Kidney epithelial cell (primary cell): ENCODE data around the gene KIAA0825. TPM values are rescaled to one million over a fixed set of nuclear protein-coding genes. Genes with fewer than 3 reads are reported as not detected.

ENCODE experiments used
- DNase-seq: peaks from one replicate; pipeline ENCODE4 v3.0.0-alpha.2; 2010; ENCODE audit warnings: low read depth
- H3K27me3 ChIP-seq: 2 replicates; pipeline ENCODE4 v1.6.0; 2011; ENCODE audit warnings: low read length; ENCODE audit not compliant: control insufficient read depth, insufficient read depth
- H3K36me3 ChIP-seq: 2 replicates; pipeline ENCODE4 v1.5.1; 2011; ENCODE audit warnings: low read length; ENCODE audit not compliant: control insufficient read depth, insufficient read depth
- H3K4me3 ChIP-seq: 2 replicates; pipeline ENCODE4 v1.5.1; 2011; ENCODE audit warnings: low read depth, mild to moderate bottlenecking, control low read depth, low read length
- CTCF ChIP-seq: IDR thresholded peaks from 2 replicates; pipeline ENCODE4 v1.5.1; 2011; ENCODE audit warnings: mild to moderate bottlenecking, moderate library complexity, low read length, control low read depth, inconsistent platforms; ENCODE audit not compliant: insufficient read depth, poor library complexity, severe bottlenecking
- total RNA-seq: library from RNA; depleted of rRNA; stranded (reverse); fragments of >200 nt; gene quantifications from 2 replicates; pipeline ENCODE4 v1.2.3, GENCODE V29; 2015

Gene KIAA0825
- total RNA-seq, 1 donor from 2014 or later: 2.7 TPM

- TF ChIP-seq CTCF: no peak
- Histone ChIP-seq H3K4me3 (no peak overlapping the region), H3K36me3 (no peaks in the 10 kb centered on the region), H3K27me3 (no peaks in the 10 kb centered on the region)
- DNase-seq: no peak
Measured at GRCh38 chr5:94209272-94209671, 409.1 kb downstream of the KIAA0825 start.

GRCh38 chr5:94199566-94199965 is 418.8 kb downstream of the KIAA0825 start:
- DNase-seq: no peak
- no peaks in the 10 kb centered on the region for H3K36me3 ChIP-seq
- H3K4me3 ChIP-seq: no peak overlapping the region
- no peaks in the 10 kb centered on the region for H3K27me3 ChIP-seq
- no peak for TF ChIP-seq CTCF

GRCh38 chr5:94197970-94198369 is 420.4 kb downstream of the KIAA0825 start:
- H3K27me3 ChIP-seq: no peaks in the 10 kb centered on the region
- H3K36me3 ChIP-seq: no peaks in the 10 kb centered on the region
- TF ChIP-seq CTCF: no peak
- no peak for DNase-seq
- no peak overlapping the region for H3K4me3 ChIP-seq

- H3K36me3 ChIP-seq: no peaks in the 10 kb centered on the region
- no peak overlapping the region for H3K4me3 ChIP-seq
- no peak for TF ChIP-seq CTCF
- DNase-seq: no peak
- no peaks in the 10 kb centered on the region for H3K27me3 ChIP-seq
Measured at GRCh38 chr5:94196953-94197352, 421.5 kb downstream of the KIAA0825 start.

GRCh38 chr5:94192658-94193391 is 425.6 kb downstream of the KIAA0825 start:
- no peak overlapping the region for H3K4me3 ChIP-seq
- no peaks in the 10 kb centered on the region for H3K27me3 ChIP-seq
- DNase-seq: no peak
- H3K36me3 ChIP-seq: no peaks in the 10 kb centered on the region
- TF ChIP-seq CTCF: no peak

GRCh38 chr5:94191604-94192003 is 426.8 kb downstream of the KIAA0825 start:
- H3K27me3 ChIP-seq: no peaks in the 10 kb centered on the region
- no peak overlapping the region for H3K4me3 ChIP-seq
- DNase-seq: no peak
- no peaks in the 10 kb centered on the region for H3K36me3 ChIP-seq
- TF ChIP-seq CTCF: no peak
